OCI-LY1 (cell line): Measurements from ENCODE around the gene DEFB123.

Experiments
- H2AFZ ChIP-seq: fragments of 200-600 bp; sonication (generic), shearing (Covaris generic); 2 replicates; pipeline ENCODE4 v1.6.0; 2014; ENCODE audit warnings: antibody characterized with exemption, mild to moderate bottlenecking, low read length
- H3F3A ChIP-seq: fragments of 200-600 bp; sonication (generic), shearing (Covaris generic); 2 replicates; pipeline ENCODE4 v1.6.0; 2014; ENCODE audit warnings: mild to moderate bottlenecking, antibody characterized with exemption, low read length, moderate library complexity; ENCODE audit not compliant: insufficient read depth
- H3K27ac ChIP-seq: fragments of 200-600 bp; sonication (generic); 2 replicates; pipeline ENCODE4 v1.5.1; 2014; ENCODE audit warnings: low read length, mixed run types, mild to moderate bottlenecking, low read depth; ENCODE audit not compliant: poor library complexity, severe bottlenecking
- H3K27me3 ChIP-seq: fragments of 200-600 bp; sonication (generic); 2 replicates; pipeline ENCODE4 v1.6.0; 2014; ENCODE audit warnings: antibody characterized with exemption, mild to moderate bottlenecking, low read length, moderate library complexity; ENCODE audit not compliant: insufficient read depth
- H3K36me3 ChIP-seq: fragments of 200-600 bp; sonication (generic); 2 replicates; pipeline ENCODE4 v1.6.1; 2014; ENCODE audit warnings: mild to moderate bottlenecking, antibody characterized with exemption, low read length, moderate library complexity, mixed read lengths; ENCODE audit not compliant: insufficient read depth
- H3K4me1 ChIP-seq: fragments of 200-600 bp; sonication (generic); 2 replicates; pipeline ENCODE4 v1.5.1; 2014; ENCODE audit warnings: mild to moderate bottlenecking, low read length, moderate library complexity; ENCODE audit not compliant: insufficient read depth, severe bottlenecking
- H3K4me2 ChIP-seq: fragments of 200-600 bp; sonication (generic), shearing (Covaris generic); 2 replicates; pipeline ENCODE4 v1.6.1; 2014; ENCODE audit warnings: low read length
- H3K4me3 ChIP-seq: fragments of 200-600 bp; sonication (generic); 2 replicates; pipeline ENCODE4 v1.5.1; 2014; ENCODE audit warnings: low read length, low read depth, mild to moderate bottlenecking, mixed read lengths; ENCODE audit not compliant: poor library complexity, severe bottlenecking
- H3K79me2 ChIP-seq: fragments of 200-600 bp; shearing (Covaris generic); 2 replicates; pipeline ENCODE4 v1.6.1; 2016; ENCODE audit warnings: mixed run types, low read length, mixed read lengths; ENCODE audit not compliant: insufficient read depth
- H3K9ac ChIP-seq: fragments of 200-600 bp; sonication (generic), shearing (Covaris generic); 2 replicates; pipeline ENCODE4 v1.6.1; 2014; ENCODE audit warnings: mild to moderate bottlenecking, low read length, mixed read lengths
- H3K9me2 ChIP-seq: fragments of 200-600 bp; sonication (generic), shearing (Covaris generic); 2 replicates; pipeline ENCODE4 v1.6.1; 2014; ENCODE audit warnings: low read depth, mild to moderate bottlenecking, low read length, mixed read lengths
- H3K9me3 ChIP-seq: fragments of 200-600 bp; shearing (Covaris generic); 2 replicates; pipeline ENCODE4 v1.6.1; 2014; ENCODE audit warnings: low read length, mixed read lengths
- H4K20me1 ChIP-seq: fragments of 200-600 bp; sonication (generic), shearing (Covaris generic); 2 replicates; pipeline ENCODE4 v1.6.0; 2016; ENCODE audit warnings: mild to moderate bottlenecking, low read length; ENCODE audit not compliant: insufficient read depth
- CTCF ChIP-seq: fragments of 200-600 bp; sonication (generic), shearing (Covaris generic); IDR thresholded peaks from 2 replicates; pipeline ENCODE4 v1.5.1; 2017; ENCODE audit warnings: mild to moderate bottlenecking, antibody characterized with exemption, low read length, moderate library complexity, mixed read lengths
- EZH2 ChIP-seq: fragments of 200-600 bp; sonication (generic), shearing (Covaris generic); IDR thresholded peaks from 2 replicates; pipeline ENCODE4 v1.8.0; 2017; ENCODE audit warnings: borderline replicate concordance, mixed run types, mild to moderate bottlenecking, antibody characterized with exemption, low read length, moderate library complexity, mixed read lengths

DEFB123 gene

GRCh38 chr20:31473331-31474096 is 33.1 kb downstream of the DEFB123 start:
- H3K4me1 ChIP-seq = peaks cover 10% of the 10 kb centered on the region
- no peaks in the 10 kb centered on the region for H3K9me2 ChIP-seq
- no peak overlapping the region for H3K4me3 ChIP-seq
- no peaks in the 10 kb centered on the region for H3K27me3 ChIP-seq
- no peaks in the 10 kb centered on the region for H3K9me3 ChIP-seq
- no peak overlapping the region for H3K9ac ChIP-seq
- no peaks in the 10 kb centered on the region for H3K36me3 ChIP-seq
- no peak overlapping the region for H2AFZ ChIP-seq
- TF ChIP-seq CTCF = no peak
- no peak for TF ChIP-seq EZH2
- H3F3A ChIP-seq = no peaks in the 10 kb centered on the region
- peak overlapping the region; percentile 32; the same call in 1 of the 2 replicates for H3K4me2 ChIP-seq
- no peaks in the 10 kb centered on the region for H4K20me1 ChIP-seq
- H3K27ac ChIP-seq = no peak overlapping the region
- H3K79me2 ChIP-seq = no peaks in the 10 kb centered on the region

GRCh38 chr20:31474097-31474436 is 33.6 kb downstream of the DEFB123 start:
- Histone ChIP-seq H3K27ac (no peak overlapping the region), H3K27me3 (no peaks in the 10 kb centered on the region), H3K4me2 (peak overlapping the region; percentile 32; the same call in 1 of the 2 replicates), H4K20me1 (no peaks in the 10 kb centered on the region), H3K4me3 (no peak overlapping the region), H3K36me3 (no peaks in the 10 kb centered on the region), H3K79me2 (no peaks in the 10 kb centered on the region), H3K9ac (no peak overlapping the region), H3K9me3 (no peaks in the 10 kb centered on the region), H3F3A (no peaks in the 10 kb centered on the region), H2AFZ (no peak overlapping the region), H3K4me1 (peaks cover 10% of the 10 kb centered on the region), H3K9me2 (no peaks in the 10 kb centered on the region)
- no peak for TF ChIP-seq EZH2
- TF ChIP-seq CTCF = no peak

GRCh38 chr20:31474758-31475427 is 34.5 kb downstream of the DEFB123 start, which contains the start of the genes DEFB124 and REM1:
DEFB124 (minus strand) TSS chr20:31475127; CDS start chr20:31473013, 2,114 bp downstream.
REM1 (plus strand) TSS chr20:31475288; CDS start chr20:31476446, 1,158 bp downstream.
- no peak for TF ChIP-seq EZH2
- TF ChIP-seq CTCF = no peak
- Histone ChIP-seq H3K4me1 (peaks cover 10% of the 10 kb centered on the region), H3K27ac (no peak within 1 kb of the TSS), H3F3A (no peaks in the 10 kb centered on the region), H3K27me3 (no peaks in the 10 kb centered on the region), H2AFZ (no peak within 1 kb of the TSS), H3K36me3 (no peaks in the 10 kb centered on the region), H3K9ac (no peak within 1 kb of the TSS), H3K79me2 (no peaks in the 10 kb centered on the region), H3K9me3 (no peaks in the 10 kb centered on the region), H4K20me1 (no peaks in the 10 kb centered on the region), H3K9me2 (no peaks in the 10 kb centered on the region), H3K4me3 (no peak within 1 kb of the TSS), H3K4me2 (peak within 1 kb of the TSS; percentile 32; the same call in 1 of the 2 replicates)
